HUES48 (cell line): ENCODE results near the gene SLC23A2.
"Not testable (repeated sequence)": the region's sequence is repeated elsewhere in the genome, so short reads cannot be mapped to it uniquely, and the experiment has no call there.

Experiments used
- H3K27ac ChIP-seq: one replicate; pipeline ENCODE4 v1.7.0; 2013; ENCODE audit warnings: low read depth, low read length, inconsistent platforms
- H3K27me3 ChIP-seq: 2 replicates; pipeline ENCODE4 v1.6.1; 2013; ENCODE audit warnings: mild to moderate bottlenecking, low read length; ENCODE audit not compliant: control insufficient read depth, insufficient read depth
- H3K36me3 ChIP-seq: 2 replicates; pipeline ENCODE4 v1.6.1; 2013; ENCODE audit warnings: low read length; ENCODE audit not compliant: control insufficient read depth, insufficient read depth
- H3K4me1 ChIP-seq: 2 replicates; pipeline ENCODE4 v1.6.1; 2013; ENCODE audit warnings: mild to moderate bottlenecking, low read length; ENCODE audit not compliant: control insufficient read depth, insufficient read depth
- H3K4me3 ChIP-seq: 2 replicates; pipeline ENCODE4 v1.5.1; 2013; ENCODE audit warnings: mild to moderate bottlenecking, low read depth, low read length
- H3K9ac ChIP-seq: 2 replicates; pipeline ENCODE4 v1.6.1; 2013; ENCODE audit warnings: mild to moderate bottlenecking, low read depth, low read length, moderate library complexity
- H3K9me3 ChIP-seq: 2 replicates; pipeline ENCODE4 v1.6.1; 2013; ENCODE audit warnings: low read length; ENCODE audit not compliant: control insufficient read depth, insufficient read depth

Gene SLC23A2

GRCh38 chr20:5001174-5002076, at the start of gene SLC23A2:
SLC23A2 (minus strand) TSS chr20:5001510; CDS start chr20:4932562, 68,948 bp downstream.
- Histone ChIP-seq H3K36me3 (no peaks in the 10 kb centered on the region), H3K27ac (no peak within 1 kb of the TSS), H3K4me1 (peaks cover 5% of the 10 kb centered on the region; the same call in 1 of the 2 replicates), H3K9me3 (no peaks in the 10 kb centered on the region), H3K9ac (no peak within 1 kb of the TSS), H3K27me3 (peaks cover 5% of the 10 kb centered on the region; the same call in 1 of the 2 replicates), H3K4me3 (peak within 1 kb of the TSS; percentile 84)

DNA sequence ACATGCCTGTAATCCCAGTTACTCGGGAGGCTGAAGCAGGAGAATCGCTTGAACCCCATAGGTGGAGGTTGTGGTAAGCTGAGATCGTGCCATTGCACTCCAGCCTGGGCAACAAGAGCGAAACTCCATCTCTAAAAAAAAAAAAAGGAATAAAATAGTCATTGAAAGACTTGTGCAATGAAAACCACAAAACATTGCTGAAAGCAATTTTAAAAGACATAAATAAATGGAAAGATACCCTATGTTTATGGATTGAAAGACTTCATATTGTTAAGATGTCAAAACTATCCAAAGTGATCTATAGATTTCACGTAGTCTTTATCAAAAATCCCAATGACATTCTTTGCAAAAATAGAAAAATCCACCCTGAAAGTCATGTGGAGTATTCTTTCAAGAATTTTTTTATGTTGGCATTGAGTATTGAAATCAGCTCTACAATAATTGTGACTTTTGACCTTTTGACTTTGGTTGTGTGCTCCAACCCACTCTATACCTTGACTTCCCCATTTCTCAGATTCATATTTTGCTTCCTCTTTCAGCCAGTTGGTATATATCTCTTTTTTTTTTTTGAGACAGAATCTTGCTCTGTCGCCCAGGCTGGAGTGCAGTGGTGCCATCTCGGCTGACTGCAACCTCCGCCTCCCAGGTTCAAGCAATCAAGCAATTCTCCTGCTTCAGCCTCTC, 45.5 kb upstream of the SLC23A2 start:
- Histone ChIP-seq H3K9me3 (no peaks in the 10 kb centered on the region), H3K9ac (no peak overlapping the region), H3K27ac (no peak overlapping the region), H3K27me3 (no peaks in the 10 kb centered on the region), H3K36me3 (no peaks in the 10 kb centered on the region), H3K4me1 (no peaks in the 10 kb centered on the region), H3K4me3 (no peak overlapping the region)

DNA sequence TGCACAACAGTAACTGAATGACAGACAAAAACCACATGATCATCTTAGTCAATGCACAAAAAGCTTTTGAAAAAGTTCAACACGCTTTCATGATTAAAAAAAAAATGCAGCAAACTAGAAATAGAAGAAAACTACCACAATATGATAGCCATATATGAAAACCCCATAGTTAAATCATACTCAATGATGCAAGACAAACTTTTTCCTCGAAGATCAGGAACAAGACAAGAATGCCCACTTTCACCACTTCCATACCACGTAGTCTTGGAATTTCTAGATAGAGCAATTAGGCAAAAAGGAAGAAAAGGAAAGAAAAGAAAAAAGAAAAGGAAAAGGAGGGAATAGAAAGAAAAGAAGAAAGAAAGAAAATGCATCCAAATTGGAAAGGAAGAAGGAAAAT, 44.6 kb upstream of the SLC23A2 start:
- no peaks in the 10 kb centered on the region for H3K4me1 ChIP-seq
- no peak overlapping the region for H3K4me3 ChIP-seq
- H3K27ac ChIP-seq: no peak overlapping the region
- no peaks in the 10 kb centered on the region for H3K36me3 ChIP-seq
- no peaks in the 10 kb centered on the region for H3K27me3 ChIP-seq
- no peak overlapping the region for H3K9ac ChIP-seq
- no peaks in the 10 kb centered on the region for H3K9me3 ChIP-seq

GRCh38 chr20:5044075-5044620, 42.8 kb upstream of the SLC23A2 start:
- H3K4me3 ChIP-seq: no peak overlapping the region
- no peak overlapping the region for H3K27ac ChIP-seq
- H3K27me3 ChIP-seq: no peaks in the 10 kb centered on the region
- no peaks in the 10 kb centered on the region for H3K9me3 ChIP-seq
- no peaks in the 10 kb centered on the region for H3K36me3 ChIP-seq
- no peak overlapping the region for H3K9ac ChIP-seq
- no peaks in the 10 kb centered on the region for H3K4me1 ChIP-seq

DNA sequence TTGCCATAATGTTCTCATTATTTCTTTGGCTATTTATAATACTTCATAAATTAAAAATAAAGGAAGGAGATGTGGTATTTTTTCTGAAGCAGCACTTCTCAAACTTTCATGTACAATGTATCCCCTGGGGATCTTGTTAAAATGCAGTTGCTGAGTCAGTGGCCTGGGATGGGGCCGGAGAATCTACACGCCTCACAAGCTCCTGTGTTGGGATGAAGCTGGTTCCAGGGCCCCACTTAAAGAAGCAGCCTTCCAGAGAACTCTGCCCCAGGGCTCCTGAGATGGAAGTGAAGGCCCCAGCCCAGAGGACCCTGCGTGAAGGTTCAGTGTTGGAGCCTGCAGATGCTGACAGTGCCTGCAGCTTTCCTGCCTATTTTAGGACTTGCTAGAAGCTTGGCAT, 40.1 kb upstream of the SLC23A2 start:
- no peak overlapping the region for H3K9ac ChIP-seq
- H3K4me3 ChIP-seq: no peak overlapping the region
- H3K36me3 ChIP-seq: no peaks in the 10 kb centered on the region
- H3K27ac ChIP-seq: no peak overlapping the region
- H3K27me3 ChIP-seq: no peaks in the 10 kb centered on the region
- H3K9me3 ChIP-seq: no peaks in the 10 kb centered on the region
- H3K4me1 ChIP-seq: no peaks in the 10 kb centered on the region

GRCh38 chr20:5040345-5040744, 39.0 kb upstream of the SLC23A2 start:
- H3K27me3 ChIP-seq: no peaks in the 10 kb centered on the region

DNA sequence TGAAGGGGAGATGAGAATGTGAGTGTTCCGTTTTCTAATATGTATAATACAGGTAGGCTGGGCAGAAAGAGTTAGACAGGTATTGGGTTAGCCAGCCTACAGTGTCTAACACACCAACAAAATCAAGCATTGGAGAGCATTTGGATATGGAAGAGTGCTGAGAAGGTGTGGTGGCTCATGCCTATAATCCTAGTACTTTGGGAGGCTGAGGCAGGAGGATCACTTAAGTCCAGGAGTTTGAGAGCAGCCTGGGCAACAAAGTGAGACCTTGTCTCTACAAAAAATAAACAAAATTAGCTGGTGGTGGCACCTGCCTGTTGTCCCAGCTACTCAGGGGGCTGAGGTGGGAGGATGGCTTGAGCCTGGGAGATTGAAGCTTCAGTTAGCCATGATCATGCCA, 38.6 kb upstream of the SLC23A2 start:
- no peaks in the 10 kb centered on the region for H3K27me3 ChIP-seq
- H3K36me3 ChIP-seq: no peaks in the 10 kb centered on the region
- no peak overlapping the region for H3K9ac ChIP-seq
- no peak overlapping the region for H3K4me3 ChIP-seq
- no peak overlapping the region for H3K27ac ChIP-seq
- H3K4me1 ChIP-seq: no peaks in the 10 kb centered on the region
- H3K9me3 ChIP-seq: no peaks in the 10 kb centered on the region

More at GRCh38 chr20:5040345-5040744, 39.0 kb upstream of the SLC23A2 start:
- Histone ChIP-seq H3K27ac (no peak overlapping the region), H3K9ac (no peak overlapping the region), H3K36me3 (no peaks in the 10 kb centered on the region), H3K9me3 (no peaks in the 10 kb centered on the region), H3K4me1 (no peaks in the 10 kb centered on the region), H3K4me3 (no peak overlapping the region)

GRCh38 chr20:5039255-5039657, 37.9 kb upstream of the SLC23A2 start:
- Histone ChIP-seq H3K4me1 (no peaks in the 10 kb centered on the region), H3K4me3 (no peak overlapping the region), H3K36me3 (no peaks in the 10 kb centered on the region), H3K27me3 (no peaks in the 10 kb centered on the region), H3K9ac (no peak overlapping the region), H3K9me3 (no peaks in the 10 kb centered on the region), H3K27ac (no peak overlapping the region)

DNA sequence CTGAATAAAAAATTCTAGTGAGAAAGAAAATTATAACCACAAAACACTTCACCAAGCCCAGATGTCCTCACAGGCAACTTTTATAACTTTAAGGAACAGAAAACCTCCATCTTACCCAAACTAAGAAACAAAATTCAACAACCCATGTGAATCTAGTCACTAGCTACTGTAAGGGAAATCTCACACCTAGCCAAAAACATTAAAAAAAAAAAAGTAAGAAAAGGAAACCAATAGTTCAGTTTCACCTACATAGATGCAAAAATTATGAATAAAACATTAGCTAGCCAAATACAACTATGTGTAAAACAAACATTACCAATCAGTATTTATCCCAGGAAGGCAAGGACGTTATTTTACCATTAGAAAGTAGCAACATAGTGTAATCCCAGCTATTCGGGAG, 35.5 kb upstream of the SLC23A2 start:
- Histone ChIP-seq H3K9me3 (no peaks in the 10 kb centered on the region), H3K9ac (no peak overlapping the region), H3K27me3 (no peaks in the 10 kb centered on the region), H3K4me1 (no peaks in the 10 kb centered on the region), H3K27ac (no peak overlapping the region), H3K36me3 (no peaks in the 10 kb centered on the region), H3K4me3 (no peak overlapping the region)

DNA sequence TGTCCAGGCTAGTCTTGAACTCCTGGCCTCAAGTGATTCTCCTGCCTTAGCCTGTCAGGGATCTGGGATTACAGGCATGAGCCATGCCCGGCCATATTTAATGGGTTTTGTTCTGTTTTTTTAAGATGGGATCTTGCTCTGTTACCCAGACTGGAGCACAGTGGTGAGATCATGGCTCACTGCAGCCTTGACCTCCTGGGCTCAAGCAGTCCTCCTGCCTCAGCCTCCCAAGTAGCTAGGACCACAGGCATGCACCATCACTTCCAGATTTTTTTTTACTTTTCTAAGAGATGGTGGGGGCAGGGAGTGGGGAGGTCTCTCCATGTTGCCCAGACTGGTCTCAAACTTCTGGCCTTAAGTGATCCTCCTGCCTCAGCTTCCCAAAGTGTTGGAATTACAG, 34.2 kb upstream of the SLC23A2 start:
- not testable (repeated sequence) for H3K4me3 ChIP-seq, H3K9me3 ChIP-seq, H3K27ac ChIP-seq, H3K27me3 ChIP-seq, H3K4me1 ChIP-seq, H3K9ac ChIP-seq, H3K36me3 ChIP-seq

DNA sequence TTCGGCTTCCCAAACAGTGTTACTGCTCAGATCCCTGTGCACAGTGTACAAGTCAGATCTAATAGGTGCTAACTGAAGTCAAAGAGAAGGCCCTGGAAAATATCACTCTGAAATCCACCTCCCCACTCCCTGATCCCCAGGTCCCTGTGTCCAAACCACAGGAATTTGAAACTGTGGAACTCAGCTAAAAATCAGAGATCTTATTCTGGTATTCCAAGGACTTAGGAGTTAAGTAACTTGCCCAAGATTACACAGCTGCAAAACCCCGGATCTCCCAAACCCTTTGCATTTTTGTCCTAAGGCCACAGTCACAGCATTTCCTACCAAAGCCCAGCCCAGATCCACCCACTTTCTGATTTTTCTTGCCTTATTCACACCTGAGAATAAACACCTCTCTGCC, 32.3 kb upstream of the SLC23A2 start:
- no peaks in the 10 kb centered on the region for H3K9me3 ChIP-seq

More for the DNA sequence above, 32.3 kb upstream of the SLC23A2 start:
- H3K27ac ChIP-seq: no peak overlapping the region
- H3K27me3 ChIP-seq: no peaks in the 10 kb centered on the region
- no peaks in the 10 kb centered on the region for H3K4me1 ChIP-seq
- H3K36me3 ChIP-seq: no peaks in the 10 kb centered on the region
- no peak overlapping the region for H3K4me3 ChIP-seq
- no peak overlapping the region for H3K9ac ChIP-seq
